Natural killer cell (primary cell): ENCODE data around the gene ACOX3. TPM values are rescaled to one million over a fixed set of nuclear protein-coding genes. Genes with fewer than 3 reads are reported as not detected.
A peak's percentile ranks its signal among the peaks of the same experiment; 100 is the strongest.

Source experiments
- ATAC-seq, 3 donors: fragments of 150-1000 bp in 2 of 3; fragments of 200-7000 bp in 1 of 3; cut with Tn5 transposase; 1 replicate in 1 of 3; 2 replicates in 2 of 3; pipeline ENCODE4 v1.10.0; 2021; ENCODE audit warnings: mild to moderate bottlenecking in 2 of 3, moderate library complexity in 2 of 3
- DNase-seq, 2 donors: peaks; one replicate each; pipeline versions ENCODE4 v3.0.0 to v3.0.0-alpha.2; 2013 to 2021; ENCODE audit warnings: mixed read lengths in 1 of 2
- H3K27ac ChIP-seq: one replicate; pipeline ENCODE4 v1.5.1; 2013; ENCODE audit warnings: mild to moderate bottlenecking, low read length
- H3K27me3 ChIP-seq: one replicate; pipeline ENCODE4 v1.6.1; 2013; ENCODE audit warnings: low read length; ENCODE audit not compliant: control insufficient read depth, insufficient read depth
- H3K36me3 ChIP-seq: one replicate; pipeline ENCODE4 v1.6.1; 2013; ENCODE audit warnings: low read length; ENCODE audit not compliant: control insufficient read depth, insufficient read depth
- H3K4me1 ChIP-seq: one replicate; pipeline ENCODE4 v1.6.1; 2013; ENCODE audit warnings: low read length; ENCODE audit not compliant: control insufficient read depth, insufficient read depth
- H3K4me3 ChIP-seq: one replicate; pipeline ENCODE4 v1.5.1; 2013; ENCODE audit warnings: low read length
- H3K9me3 ChIP-seq: one replicate; pipeline ENCODE4 v1.6.1; 2013; ENCODE audit warnings: low read length; ENCODE audit not compliant: control insufficient read depth, insufficient read depth
- H3K27ac Mint-ChIP-seq, 2 donors: one replicate each; pipeline ENCODE4 v1.8.0; 2022; ENCODE audit warnings: mild to moderate bottlenecking in 2 of 2, mixed read lengths in 2 of 2, moderate library complexity in 1 of 2
- H3K27me3 Mint-ChIP-seq, 2 donors: one replicate each; pipeline ENCODE4 v1.8.0; 2022; ENCODE audit warnings: low read depth in 2 of 2, mixed read lengths in 2 of 2
- H3K36me3 Mint-ChIP-seq: one replicate; pipeline ENCODE4 v1.8.0; 2022; ENCODE audit warnings: mixed read lengths
- H3K4me1 Mint-ChIP-seq, 2 donors: one replicate each; pipeline ENCODE4 v1.8.0; 2022; ENCODE audit warnings: mixed read lengths in 2 of 2
- H3K4me3 Mint-ChIP-seq: one replicate; pipeline ENCODE4 v1.8.0; 2022; ENCODE audit warnings: mild to moderate bottlenecking, moderate library complexity, mixed read lengths
- H3K9me3 Mint-ChIP-seq, 2 donors: one replicate each; pipeline ENCODE4 v1.8.0; 2022; ENCODE audit warnings: mixed read lengths in 2 of 2
- WGBS: methylation state at CpG from one replicate; pipeline ENCODE4 v1.1.7; 2013; ENCODE audit warnings: missing lambda C conversion rate; ENCODE audit not compliant: insufficient coverage; 5-methylcytosine and 5-hydroxymethylcytosine counted together
- intact Hi-C: fragments of 100-400 bp; cut with micrococcal nuclease; formaldehyde crosslinking; loops from one replicate; pipeline ENCODE4 v1.14.2; 2022
- total RNA-seq, 4 donors: library from RNA; stranded (reverse); fragments of 120-200 nt in 1 of 4; gene quantifications; one replicate each; pipeline versions ENCODE4 v1.2.3 to v1.2.4, GENCODE V29; 2013 to 2022
- TF ChIP-seq, protein P1 (sequence below): fragments of 200-600 bp; IDR thresholded peaks from one replicate; pipeline ENCODE4 v1.8.0; 2022; ENCODE audit warnings: antibody characterized with exemption

The ACOX3 gene
- total RNA-seq, 3 donors from 2014 or later (not counting 1 experiment from before 2014, with no cell fraction given): 12.4 to 18.3 (median 15.4) TPM

GRCh38 chr4:8352368-8353157, 88.0 kb downstream of the ACOX3 start:
- ATAC-seq (no peak), DNase-seq (no peak)
- H3K4me1 Mint-ChIP-seq: no peaks in the 10 kb centered on the region
- Histone ChIP-seq H3K36me3 (no peaks in the 10 kb centered on the region), H3K9me3 (no peaks in the 10 kb centered on the region), H3K4me1 (no peaks in the 10 kb centered on the region), H3K4me3 (no peak overlapping the region), H3K27ac (no peak overlapping the region), H3K27me3 (peaks cover 2% of the 10 kb centered on the region)
- H3K4me3 Mint-ChIP-seq: no peak overlapping the region
- 85% methylated on average over 20 of the region's 20 CpGs for WGBS
- TF ChIP-seq, protein P1, sequence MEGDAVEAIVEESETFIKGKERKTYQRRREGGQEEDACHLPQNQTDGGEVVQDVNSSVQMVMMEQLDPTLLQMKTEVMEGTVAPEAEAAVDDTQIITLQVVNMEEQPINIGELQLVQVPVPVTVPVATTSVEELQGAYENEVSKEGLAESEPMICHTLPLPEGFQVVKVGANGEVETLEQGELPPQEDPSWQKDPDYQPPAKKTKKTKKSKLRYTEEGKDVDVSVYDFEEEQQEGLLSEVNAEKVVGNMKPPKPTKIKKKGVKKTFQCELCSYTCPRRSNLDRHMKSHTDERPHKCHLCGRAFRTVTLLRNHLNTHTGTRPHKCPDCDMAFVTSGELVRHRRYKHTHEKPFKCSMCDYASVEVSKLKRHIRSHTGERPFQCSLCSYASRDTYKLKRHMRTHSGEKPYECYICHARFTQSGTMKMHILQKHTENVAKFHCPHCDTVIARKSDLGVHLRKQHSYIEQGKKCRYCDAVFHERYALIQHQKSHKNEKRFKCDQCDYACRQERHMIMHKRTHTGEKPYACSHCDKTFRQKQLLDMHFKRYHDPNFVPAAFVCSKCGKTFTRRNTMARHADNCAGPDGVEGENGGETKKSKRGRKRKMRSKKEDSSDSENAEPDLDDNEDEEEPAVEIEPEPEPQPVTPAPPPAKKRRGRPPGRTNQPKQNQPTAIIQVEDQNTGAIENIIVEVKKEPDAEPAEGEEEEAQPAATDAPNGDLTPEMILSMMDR: no peak
- H3K27ac Mint-ChIP-seq: no peak overlapping the region
- no peaks in the 10 kb centered on the region for H3K27me3 Mint-ChIP-seq
- H3K36me3 Mint-ChIP-seq: no peaks in the 10 kb centered on the region
- H3K9me3 Mint-ChIP-seq: no peaks in the 10 kb centered on the region
- intact Hi-C loops: no loop called here

- TF ChIP-seq, protein P1: no peak
- Histone ChIP-seq H3K36me3 (no peaks in the 10 kb centered on the region), H3K27ac (no peak overlapping the region), H3K9me3 (no peaks in the 10 kb centered on the region), H3K4me1 (no peaks in the 10 kb centered on the region), H3K4me3 (no peak overlapping the region), H3K27me3 (peaks cover 2% of the 10 kb centered on the region)
- no peak for DNase-seq
- WGBS: 81% methylated on average over 6 of the region's 8 CpGs
- Mint-ChIP-seq H3K27me3 (no peaks in the 10 kb centered on the region), H3K9me3 (no peaks in the 10 kb centered on the region), H3K4me1 (no peaks in the 10 kb centered on the region), H3K36me3 (no peaks in the 10 kb centered on the region), H3K27ac (no peak overlapping the region), H3K4me3 (no peak overlapping the region)
- ATAC-seq: no peak
- intact Hi-C loops: no loop called here
Measured at GRCh38 chr4:8351931-8352367, 88.6 kb downstream of the ACOX3 start.

DNA sequence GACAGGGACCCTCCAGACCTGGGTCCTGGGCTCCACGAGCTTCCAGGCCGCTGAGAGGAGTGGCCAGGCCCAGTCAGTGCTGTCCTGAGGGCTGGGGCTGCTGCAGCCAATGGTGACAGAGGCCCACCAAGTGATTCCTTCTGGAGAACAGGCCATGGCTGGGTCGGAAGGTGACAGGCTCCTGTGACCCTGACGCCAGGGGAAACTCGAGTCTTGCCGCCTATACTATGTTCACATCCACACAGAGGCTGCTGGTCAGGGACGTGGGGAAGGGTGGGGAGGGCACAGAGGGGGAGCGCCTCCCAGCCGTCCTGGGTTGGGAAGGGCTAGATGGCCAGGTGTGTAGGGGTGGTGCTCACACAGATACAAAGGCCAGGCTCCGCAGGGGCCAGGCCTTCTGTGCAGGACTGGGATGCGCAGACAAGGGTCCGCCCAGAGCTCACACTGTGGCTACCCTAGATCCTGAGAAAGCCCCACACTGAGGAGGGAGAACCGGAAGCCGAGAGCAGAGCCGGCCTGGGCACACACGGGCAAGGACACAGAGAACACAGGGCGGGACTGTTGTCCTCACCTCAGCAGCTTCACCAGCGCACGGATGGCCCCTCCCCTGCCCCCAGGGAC, 89.6 kb downstream of the ACOX3 start:
- ATAC-seq: peak in 1 of 3 donors; percentile 13
- H3K27ac ChIP-seq: no peak overlapping the region

More for the DNA sequence above, 89.6 kb downstream of the ACOX3 start:
- H3K4me1 ChIP-seq: no peaks in the 10 kb centered on the region
- Mint-ChIP-seq H3K4me3 (no peak overlapping the region), H3K36me3 (no peaks in the 10 kb centered on the region), H3K9me3 (no peaks in the 10 kb centered on the region), H3K27me3 (no peaks in the 10 kb centered on the region), H3K4me1 (no peaks in the 10 kb centered on the region), H3K27ac (no peak overlapping the region)
- no peaks in the 10 kb centered on the region for H3K36me3 ChIP-seq
- no peak overlapping the region for H3K4me3 ChIP-seq
- 90% methylated on average over 19 of the region's 19 CpGs for WGBS
- H3K27me3 ChIP-seq: peaks cover 2% of the 10 kb centered on the region
- H3K9me3 ChIP-seq: no peaks in the 10 kb centered on the region
- TF ChIP-seq, protein P1: no peak
- DNase-seq: no peak
- intact Hi-C loops: no loop called here
